Keratinocyte (primary cell): ENCODE results near the gene OSBPL10. TPM values are rescaled to one million over a fixed set of nuclear protein-coding genes. Genes with fewer than 3 reads are reported as not detected.

Experiments
- DNase-seq: peaks from one replicate; pipeline ENCODE4 v3.0.0-alpha.2; 2011; ENCODE audit warnings: low read depth, missing footprints, low spot score
- FAIRE-seq: peaks from 2 replicates; lab custom pipeline; 2011; peaks lifted over from hg19 to GRCh38; lab: Jason Lieb, UNC
- H2AFZ ChIP-seq: 2 replicates; pipeline ENCODE4 v1.6.0; 2012; ENCODE audit warnings: low read length, control low read depth, inconsistent platforms; ENCODE audit not compliant: control insufficient read depth
- H3K27ac ChIP-seq: 2 replicates; pipeline ENCODE4 v1.5.1; 2011; ENCODE audit warnings: low read length; ENCODE audit not compliant: control insufficient read depth, insufficient read depth
- H3K27me3 ChIP-seq: 3 replicates; pipeline ENCODE4 v1.6.0; 2011; ENCODE audit warnings: low read length; ENCODE audit not compliant: control insufficient read depth, insufficient read depth; ENCODE audit errors: extremely low read depth
- H3K36me3 ChIP-seq, 2 experiments: 2 replicates in 1 of 2; 3 replicates in 1 of 2; pipeline ENCODE4 v1.5.1; 2011; ENCODE audit warnings: low read length in 2 of 2, mild to moderate bottlenecking in 1 of 2; ENCODE audit not compliant: control insufficient read depth in 2 of 2, insufficient read depth in 2 of 2; ENCODE audit errors: extremely low read depth in 1 of 2
- H3K4me1 ChIP-seq: 3 replicates; pipeline ENCODE4 v1.5.1; 2011; ENCODE audit warnings: low read length; ENCODE audit not compliant: control insufficient read depth, insufficient read depth; ENCODE audit errors: extremely low read depth
- H3K4me2 ChIP-seq: 3 replicates; pipeline ENCODE4 v1.6.0; 2011; ENCODE audit warnings: low read depth, low read length; ENCODE audit not compliant: control insufficient read depth, insufficient read depth; ENCODE audit errors: extremely low read depth
- H3K4me3 ChIP-seq, 3 experiments: fragments of 200-600 bp in 1 of 3; sonication (generic) in 1 of 3; 2 replicates in 2 of 3; 3 replicates in 1 of 3; pipeline ENCODE4 v1.5.1; 2011 to 2016; ENCODE audit warnings: low read length in 3 of 3, mild to moderate bottlenecking in 3 of 3, control low read depth in 2 of 3, inconsistent platforms in 1 of 3, low read depth in 1 of 3, mixed read lengths in 1 of 3, mixed run types in 1 of 3, moderate library complexity in 1 of 3; ENCODE audit not compliant: control insufficient read depth in 2 of 3, insufficient read depth in 2 of 3; ENCODE audit errors: extremely low read depth in 1 of 3
- H3K79me2 ChIP-seq: 2 replicates; pipeline ENCODE4 v1.6.0; 2012; ENCODE audit warnings: low read length; ENCODE audit not compliant: control insufficient read depth, insufficient read depth
- H3K9ac ChIP-seq: 3 replicates; pipeline ENCODE4 v1.6.0; 2011; ENCODE audit warnings: low read length; ENCODE audit not compliant: control insufficient read depth, insufficient read depth; ENCODE audit errors: extremely low read depth
- H3K9me1 ChIP-seq: 3 replicates; pipeline ENCODE4 v1.6.0; 2011; ENCODE audit warnings: low read length; ENCODE audit not compliant: control insufficient read depth, insufficient read depth; ENCODE audit errors: extremely low read depth
- H3K9me3 ChIP-seq: 2 replicates; pipeline ENCODE4 v1.5.1; 2012; ENCODE audit warnings: low read depth, low read length; ENCODE audit not compliant: control insufficient read depth
- H4K20me1 ChIP-seq: 3 replicates; pipeline ENCODE4 v1.6.0; 2011; ENCODE audit warnings: low read length; ENCODE audit not compliant: control insufficient read depth, insufficient read depth; ENCODE audit errors: extremely low read depth
- EZH2 ChIP-seq: IDR thresholded peaks from one replicate; pipeline ENCODE4 v1.6.1; 2012; ENCODE audit warnings: inconsistent platforms, mild to moderate bottlenecking, low read length, moderate library complexity
- dilution Hi-C: fragments of 300-500 bp; cut with MboI; formaldehyde crosslinking; loops from one replicate; pipeline ENCODE4 v1.7.0; 2020; ENCODE audit warnings: low sequenced_read_pairs; ENCODE audit not compliant: extremely low pct_ligation_motif_present
- polyA plus RNA-seq, 5 experiments: library from polyadenylated mRNA; depleted of rRNA in 3 of 5; stranded (reverse) in 3 of 5; stranded (forward) in 1 of 5; unstranded in 1 of 5; fragments of >200 nt; gene quantifications; 1 replicate in 1 of 5; 2 replicates in 3 of 5; 3 replicates in 1 of 5; pipeline versions ENCODE4 v1.2.1 to v1.2.3, GENCODE V29; 2011 to 2012; ENCODE audit warnings: missing spikeins in 2 of 5, low read depth in 1 of 5, low replicate concordance in 1 of 5
- TF ChIP-seq, protein P1 (sequence below), 3 experiments: IDR thresholded peaks in 1 of 3; conservative IDR thresholded peaks in 1 of 3; optimal IDR thresholded peaks in 1 of 3; 2 replicates in 2 of 3; 3 replicates in 1 of 3; pipeline versions ENCODE3 to v1.5.1; 2011; ENCODE audit warnings: low read length in 3 of 3, mild to moderate bottlenecking in 3 of 3, moderate library complexity in 2 of 3, control low read depth in 1 of 3, inconsistent platforms in 1 of 3; ENCODE audit not compliant: insufficient read depth in 2 of 3; ENCODE audit errors: extremely low read depth in 1 of 3

OSBPL10 gene
- polyA plus RNA-seq, 1 donor (not counting 4 experiments of a cell fraction or from before 2014, with no cell fraction given): 50.1 TPM

DNA sequence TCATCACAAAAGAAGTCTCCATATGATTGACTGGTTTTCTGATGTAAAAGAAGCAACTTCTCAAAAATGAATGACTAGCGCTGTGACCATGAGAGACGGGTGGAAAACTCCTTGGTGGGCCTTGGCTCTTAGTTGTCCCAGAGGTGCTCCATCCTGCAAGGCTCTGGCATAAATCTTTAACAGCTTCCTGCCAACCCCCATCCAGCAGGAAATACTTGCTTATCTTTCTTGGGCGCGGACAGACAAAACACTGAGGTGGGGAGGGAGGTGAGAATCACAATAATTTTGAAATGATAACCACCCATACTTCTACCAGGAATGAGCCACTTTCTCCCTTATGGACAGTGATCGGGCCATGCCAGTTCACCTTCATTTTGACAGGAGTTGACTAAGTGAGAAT lies 319.8 kb downstream of the OSBPL10 start:
- dilution Hi-C loops: no loop called here
- H3K4me1 ChIP-seq: no peaks in the 10 kb centered on the region
- H4K20me1 ChIP-seq: no peaks in the 10 kb centered on the region
- H3K9me3 ChIP-seq: no peaks in the 10 kb centered on the region
- H3K27me3 ChIP-seq: no peaks in the 10 kb centered on the region
- H3K4me3 ChIP-seq: no peak overlapping the region
- no peaks in the 10 kb centered on the region for H3K9me1 ChIP-seq
- H2AFZ ChIP-seq: no peak overlapping the region
- FAIRE-seq (no peak), DNase-seq (no peak)
- no peak overlapping the region for H3K4me2 ChIP-seq
- H3K79me2 ChIP-seq: no peaks in the 10 kb centered on the region
- H3K27ac ChIP-seq: no peak overlapping the region
- no peak overlapping the region for H3K9ac ChIP-seq
- H3K36me3 ChIP-seq: peaks cover 17 to 34% of the 10 kb centered on the region in 2 experiments
- no peak for TF ChIP-seq EZH2
- TF ChIP-seq, protein P1, sequence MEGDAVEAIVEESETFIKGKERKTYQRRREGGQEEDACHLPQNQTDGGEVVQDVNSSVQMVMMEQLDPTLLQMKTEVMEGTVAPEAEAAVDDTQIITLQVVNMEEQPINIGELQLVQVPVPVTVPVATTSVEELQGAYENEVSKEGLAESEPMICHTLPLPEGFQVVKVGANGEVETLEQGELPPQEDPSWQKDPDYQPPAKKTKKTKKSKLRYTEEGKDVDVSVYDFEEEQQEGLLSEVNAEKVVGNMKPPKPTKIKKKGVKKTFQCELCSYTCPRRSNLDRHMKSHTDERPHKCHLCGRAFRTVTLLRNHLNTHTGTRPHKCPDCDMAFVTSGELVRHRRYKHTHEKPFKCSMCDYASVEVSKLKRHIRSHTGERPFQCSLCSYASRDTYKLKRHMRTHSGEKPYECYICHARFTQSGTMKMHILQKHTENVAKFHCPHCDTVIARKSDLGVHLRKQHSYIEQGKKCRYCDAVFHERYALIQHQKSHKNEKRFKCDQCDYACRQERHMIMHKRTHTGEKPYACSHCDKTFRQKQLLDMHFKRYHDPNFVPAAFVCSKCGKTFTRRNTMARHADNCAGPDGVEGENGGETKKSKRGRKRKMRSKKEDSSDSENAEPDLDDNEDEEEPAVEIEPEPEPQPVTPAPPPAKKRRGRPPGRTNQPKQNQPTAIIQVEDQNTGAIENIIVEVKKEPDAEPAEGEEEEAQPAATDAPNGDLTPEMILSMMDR (optimal IDR thresholded peaks at IDR 0.05 in 1 of 3, IDR thresholded peaks at IDR 0.05 in 1 of 3, conservative IDR thresholded peaks at IDR 0.05 in 1 of 3; ENCODE audit: extremely low read depth in 1 of 3, insufficient read depth in 2 of 3, low read length in 3 of 3): no peak

DNA sequence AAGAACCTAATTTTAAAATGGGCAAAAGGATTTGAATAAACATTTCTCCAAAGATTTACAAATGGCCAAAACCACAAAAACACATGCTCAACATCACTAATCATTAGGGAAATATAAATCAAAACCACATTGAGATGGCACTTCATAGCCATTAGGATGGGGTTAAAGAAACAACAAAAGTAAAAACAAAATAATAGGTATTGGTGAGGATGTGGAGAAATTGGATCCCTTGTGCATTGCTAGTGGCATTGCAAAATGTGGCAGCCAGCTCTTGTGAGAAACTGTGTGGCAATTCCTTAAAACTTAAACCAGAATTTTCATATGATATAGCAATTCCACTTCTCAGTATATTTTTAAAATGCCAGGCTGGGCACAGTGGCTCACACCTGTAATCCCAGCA lies 321.8 kb downstream of the OSBPL10 start:
- Histone ChIP-seq H4K20me1 (no peaks in the 10 kb centered on the region), H3K27me3 (no peaks in the 10 kb centered on the region), H3K79me2 (no peaks in the 10 kb centered on the region), H3K4me3 (no peak overlapping the region), H3K27ac (no peak overlapping the region), H3K9ac (no peak overlapping the region), H2AFZ (no peak overlapping the region), H3K9me3 (no peaks in the 10 kb centered on the region), H3K4me1 (no peaks in the 10 kb centered on the region), H3K36me3 (peaks cover 5 to 20% of the 10 kb centered on the region in 2 experiments), H3K4me2 (no peak overlapping the region), H3K9me1 (no peaks in the 10 kb centered on the region)
- DNase-seq (no peak), FAIRE-seq (no peak)
- TF ChIP-seq EZH2: no peak
- TF ChIP-seq, protein P1 (optimal IDR thresholded peaks at IDR 0.05 in 1 of 3, IDR thresholded peaks at IDR 0.05 in 1 of 3, conservative IDR thresholded peaks at IDR 0.05 in 1 of 3; ENCODE audit: extremely low read depth in 1 of 3, insufficient read depth in 2 of 3, low read length in 3 of 3): no peak
- dilution Hi-C loops: no loop called here
